K562 (cell line): ENCODE measurements around the gene CASP9.

Experiments used
- ARNT ChIP-seq, 2 experiments: fragments of 450-650 bp; IDR thresholded peaks; 2 replicates each; pipeline ENCODE4 v1.6.1; 2016; ENCODE audit warnings: mild to moderate bottlenecking in 1 of 2
- BRCA1 ChIP-seq, 2 experiments: fragments of 450-650 bp in 1 of 2; sonication (generic) in 1 of 2; formaldehyde crosslinking in 1 of 2; IDR thresholded peaks; 2 replicates each; pipeline versions ENCODE4 v1.5.0 to v1.6.1; 2017 to 2020; ENCODE audit warnings: mild to moderate bottlenecking in 1 of 2, missing genetic modification reagents in 1 of 2
- HMG20B ChIP-seq: fragments of 250-450 bp; sonication (Bioruptor Pico); IDR thresholded peaks from 2 replicates; pipeline ENCODE4 v1.5.0; 2021; ENCODE audit warnings: mild to moderate bottlenecking
- NONO ChIP-seq, 2 experiments: fragments of 200-400 bp in 1 of 2; fragments of 450-650 bp in 1 of 2; formaldehyde crosslinking in 1 of 2; IDR thresholded peaks; 2 replicates each; pipeline ENCODE4 v1.6.1; 2017; ENCODE audit warnings: low read depth in 2 of 2, mild to moderate bottlenecking in 2 of 2, moderate library complexity in 2 of 2, low read length in 1 of 2
- NR3C1 ChIP-seq: sonication (generic); formaldehyde crosslinking; IDR thresholded peaks from 2 replicates; pipeline ENCODE4 v1.8.1; 2022; ENCODE audit warnings: missing genetic modification reagents
- POLR2A ChIP-seq: fragments of 450-650 bp; conservative IDR thresholded peaks from 2 replicates; pipeline ENCODE4 v1.6.1; 2016
- SP1 ChIP-seq: sonication (generic); formaldehyde crosslinking; IDR thresholded peaks from 2 replicates; pipeline ENCODE4 v1.8.1; 2022; ENCODE audit warnings: mild to moderate bottlenecking, missing genetic modification reagents

DNA sequence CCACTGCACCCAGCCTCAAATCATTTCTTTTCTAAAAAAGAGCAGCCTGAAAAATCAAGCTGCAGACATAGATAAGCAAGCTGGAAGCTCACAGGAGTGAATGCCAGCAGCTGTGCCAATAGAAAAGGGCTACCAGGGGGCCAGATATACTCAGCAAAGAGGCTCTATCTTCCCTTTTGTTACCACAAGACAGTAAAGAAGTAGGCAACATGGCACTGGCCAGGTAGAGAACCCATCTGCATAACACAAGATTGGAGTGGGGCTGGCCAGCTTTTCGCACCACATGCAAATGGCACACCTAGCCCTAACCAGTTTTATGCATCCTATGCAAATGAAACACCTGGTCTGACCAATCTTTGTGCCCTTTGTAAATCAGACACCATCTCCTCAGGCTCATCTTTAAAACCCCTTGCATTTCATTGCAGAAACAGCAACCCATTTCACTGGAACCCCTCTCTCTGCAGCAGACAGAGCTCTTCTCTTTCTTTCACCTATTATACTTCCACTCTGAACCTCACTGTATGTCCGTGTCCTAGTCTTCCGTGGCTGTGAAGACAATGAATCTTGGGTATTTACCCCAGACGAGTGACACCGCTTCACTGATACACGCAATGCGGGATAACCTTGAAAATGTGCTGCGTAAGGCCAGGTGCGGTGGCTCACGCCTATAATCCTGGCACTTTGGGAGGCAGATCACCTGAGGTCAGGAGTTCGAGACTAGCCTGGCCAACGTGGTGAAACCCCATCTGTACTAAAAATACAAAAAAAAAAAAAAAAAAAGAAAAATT is 15.1 kb downstream of the CASP9 start:
- TF ChIP-seq POLR2A (no peak), NR3C1 (no peak), SP1 (no peak), HMG20B (CRISPR knock-in tag) (no peak), NONO (IDR thresholded peaks at IDR 0.05; ENCODE audit: low read depth in 2 of 2, low read length in 1 of 2) (no peak), ARNT (IDR thresholded peaks at IDR 0.05) (no peak), BRCA1 (IDR thresholded peaks at IDR 0.05) (no peak), BRCA1 (CRISPR knock-in tag; IDR thresholded peaks at IDR 0.05) (no peak)
